ENCODE measurements around the gene SETD7. TPM values are rescaled to one million over a fixed set of nuclear protein-coding genes. Genes with fewer than 3 reads are reported as not detected.

Gene SETD7
- total RNA-seq, 3 donors from 2014 or later = 10.2 to 68.4 (median 24.8) TPM

DNA sequence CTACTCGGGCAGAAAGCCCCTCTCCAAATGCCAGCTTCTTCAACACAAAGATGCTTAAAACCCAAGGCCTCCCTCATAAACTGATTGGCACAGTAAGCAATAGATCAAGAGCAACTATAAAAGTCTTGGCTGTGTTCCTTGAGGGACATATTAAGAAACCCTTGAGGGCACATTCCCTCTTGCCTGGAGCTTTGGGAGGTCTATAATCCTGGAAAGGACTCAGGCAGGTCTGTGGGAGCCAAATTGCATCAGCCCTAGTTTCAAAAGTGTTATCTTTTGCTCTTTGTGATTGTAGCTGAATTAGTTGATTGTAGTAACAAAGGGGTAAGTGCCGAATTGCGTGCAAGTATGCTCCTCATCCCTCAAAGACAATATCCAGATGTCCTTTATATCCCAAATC lies 18.6 kb upstream of the SETD7 start:
- TF ChIP-seq, protein P1, sequence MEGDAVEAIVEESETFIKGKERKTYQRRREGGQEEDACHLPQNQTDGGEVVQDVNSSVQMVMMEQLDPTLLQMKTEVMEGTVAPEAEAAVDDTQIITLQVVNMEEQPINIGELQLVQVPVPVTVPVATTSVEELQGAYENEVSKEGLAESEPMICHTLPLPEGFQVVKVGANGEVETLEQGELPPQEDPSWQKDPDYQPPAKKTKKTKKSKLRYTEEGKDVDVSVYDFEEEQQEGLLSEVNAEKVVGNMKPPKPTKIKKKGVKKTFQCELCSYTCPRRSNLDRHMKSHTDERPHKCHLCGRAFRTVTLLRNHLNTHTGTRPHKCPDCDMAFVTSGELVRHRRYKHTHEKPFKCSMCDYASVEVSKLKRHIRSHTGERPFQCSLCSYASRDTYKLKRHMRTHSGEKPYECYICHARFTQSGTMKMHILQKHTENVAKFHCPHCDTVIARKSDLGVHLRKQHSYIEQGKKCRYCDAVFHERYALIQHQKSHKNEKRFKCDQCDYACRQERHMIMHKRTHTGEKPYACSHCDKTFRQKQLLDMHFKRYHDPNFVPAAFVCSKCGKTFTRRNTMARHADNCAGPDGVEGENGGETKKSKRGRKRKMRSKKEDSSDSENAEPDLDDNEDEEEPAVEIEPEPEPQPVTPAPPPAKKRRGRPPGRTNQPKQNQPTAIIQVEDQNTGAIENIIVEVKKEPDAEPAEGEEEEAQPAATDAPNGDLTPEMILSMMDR (IDR thresholded peaks at IDR 0.05) = no peak
- no peak for DNase-seq
- no peaks in the 10 kb centered on the region for H3K4me1 ChIP-seq (ENCODE audit: low read depth)
- H3K9me3 ChIP-seq = no peaks in the 10 kb centered on the region
- intact Hi-C loops (cut with DNase I, micrococcal nuclease) = no loop called here
- no peak overlapping the region for H3K4me3 ChIP-seq
- H3K36me3 ChIP-seq (ENCODE audit: low read depth) = no peaks in the 10 kb centered on the region
- no peak for ATAC-seq

DNA sequence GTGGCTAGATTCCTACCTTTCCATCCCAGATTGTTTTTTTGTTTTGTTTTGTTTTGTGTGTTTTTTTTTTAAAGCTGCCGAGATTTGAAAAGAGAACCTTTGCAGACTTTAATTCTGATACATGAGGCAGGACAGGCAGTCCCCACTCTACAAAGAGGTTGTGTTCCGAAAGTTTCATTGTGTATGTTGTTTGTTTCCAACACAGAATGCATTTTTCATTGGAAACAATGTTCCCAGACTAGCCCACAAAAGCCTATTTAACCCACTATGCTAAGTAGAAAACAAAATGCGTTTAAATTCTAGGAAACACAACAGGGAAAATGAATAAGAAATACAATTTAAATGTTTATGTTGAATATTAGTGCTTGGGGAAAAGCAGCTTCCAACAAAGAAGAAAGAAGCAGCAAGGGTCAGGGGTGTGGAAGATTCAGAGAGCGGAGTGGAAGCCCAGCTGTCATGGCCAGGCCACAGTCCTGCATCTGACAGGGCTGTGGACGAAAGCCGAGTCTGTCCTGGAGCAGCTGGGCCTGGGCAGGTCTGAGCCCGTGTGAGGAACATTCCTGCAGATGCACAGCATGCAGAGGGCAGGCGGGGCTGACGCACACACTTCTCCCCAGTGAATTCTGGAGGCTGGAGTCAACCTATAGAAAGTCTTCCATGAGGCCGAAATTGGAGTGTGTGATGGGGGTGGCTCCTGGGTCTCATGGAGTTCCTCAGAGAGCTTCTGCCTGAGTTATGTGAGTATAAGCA lies 12.4 kb upstream of the SETD7 start:
- Histone ChIP-seq H3K36me3 (ENCODE audit: low read depth) (no peaks in the 10 kb centered on the region), H3K9me3 (no peaks in the 10 kb centered on the region), H3K4me1 (ENCODE audit: low read depth) (no peaks in the 10 kb centered on the region), H3K4me3 (no peak overlapping the region)
- ATAC-seq (no peak), DNase-seq (no peak)
- TF ChIP-seq, protein P1 (IDR thresholded peaks at IDR 0.05) = no peak
- intact Hi-C loops (cut with DNase I, micrococcal nuclease) = no loop called here

DNA sequence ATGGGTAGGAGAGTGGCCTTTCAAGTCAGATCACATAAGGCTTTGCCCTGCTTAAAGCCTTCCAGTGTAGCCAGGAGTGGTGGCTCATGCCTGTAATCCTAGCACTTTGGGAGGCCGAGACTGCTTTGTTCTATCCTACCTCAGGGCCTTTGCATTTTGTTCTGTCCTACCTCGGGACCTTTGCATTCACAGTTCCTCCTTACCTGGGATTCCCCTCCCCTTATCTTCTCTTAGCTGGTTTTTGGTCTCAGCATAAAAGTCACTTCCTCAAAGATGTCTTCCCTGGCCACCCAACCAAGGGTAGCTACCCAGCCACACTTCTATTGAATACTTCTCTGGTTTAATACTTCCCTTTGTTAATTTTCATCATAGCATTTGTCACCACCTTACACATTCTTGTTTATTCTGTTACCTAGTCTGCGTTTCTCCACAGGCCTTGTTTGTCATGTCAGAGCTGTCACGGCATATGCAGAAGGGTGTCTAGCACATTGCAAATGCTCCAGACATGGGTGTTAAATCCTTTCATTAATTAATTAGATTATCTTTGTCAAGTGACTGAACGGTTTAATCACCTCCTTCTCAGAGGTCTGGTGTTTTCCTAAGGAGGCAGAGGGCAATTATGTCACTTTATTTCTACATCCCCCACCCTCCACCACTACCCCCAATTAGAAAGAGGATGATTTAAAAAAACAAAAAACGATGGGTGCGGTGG lies 11.3 kb upstream of the SETD7 start:
- intact Hi-C loops (cut with DNase I, micrococcal nuclease) = no loop called here
- H3K4me1 ChIP-seq (ENCODE audit: low read depth) = no peaks in the 10 kb centered on the region
- H3K9me3 ChIP-seq = no peaks in the 10 kb centered on the region
- no peak for DNase-seq
- TF ChIP-seq, protein P1 (IDR thresholded peaks at IDR 0.05) = no peak
- no peak overlapping the region for H3K4me3 ChIP-seq
- no peak for ATAC-seq
- H3K36me3 ChIP-seq (ENCODE audit: low read depth) = no peaks in the 10 kb centered on the region

DNA sequence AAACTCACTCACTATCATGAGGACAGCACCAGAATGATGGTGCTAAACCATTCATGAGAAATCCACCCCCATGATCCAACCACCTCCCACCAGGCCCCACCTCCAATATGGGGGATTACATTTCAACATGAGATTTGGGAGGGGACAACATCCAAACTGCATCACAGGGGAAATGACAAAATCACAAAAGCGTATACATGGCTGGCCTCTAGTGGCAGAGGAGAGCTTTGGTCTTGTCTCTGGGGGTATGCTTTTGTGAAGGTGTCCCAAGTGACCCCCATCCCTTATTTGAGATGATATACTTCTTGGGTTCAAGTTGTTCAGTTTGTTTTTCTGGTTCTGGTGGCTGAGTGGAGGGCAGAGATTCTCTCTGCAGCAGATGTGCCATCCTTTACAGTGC lies 8.5 kb upstream of the SETD7 start:
- intact Hi-C loops (cut with DNase I, micrococcal nuclease) = no loop called here
- no peaks in the 10 kb centered on the region for H3K4me1 ChIP-seq (ENCODE audit: low read depth)
- H3K4me3 ChIP-seq = no peak overlapping the region
- TF ChIP-seq, protein P1 (IDR thresholded peaks at IDR 0.05) = no peak
- DNase-seq (no peak), ATAC-seq (no peak)
- no peaks in the 10 kb centered on the region for H3K36me3 ChIP-seq (ENCODE audit: low read depth)
- no peaks in the 10 kb centered on the region for H3K9me3 ChIP-seq

DNA sequence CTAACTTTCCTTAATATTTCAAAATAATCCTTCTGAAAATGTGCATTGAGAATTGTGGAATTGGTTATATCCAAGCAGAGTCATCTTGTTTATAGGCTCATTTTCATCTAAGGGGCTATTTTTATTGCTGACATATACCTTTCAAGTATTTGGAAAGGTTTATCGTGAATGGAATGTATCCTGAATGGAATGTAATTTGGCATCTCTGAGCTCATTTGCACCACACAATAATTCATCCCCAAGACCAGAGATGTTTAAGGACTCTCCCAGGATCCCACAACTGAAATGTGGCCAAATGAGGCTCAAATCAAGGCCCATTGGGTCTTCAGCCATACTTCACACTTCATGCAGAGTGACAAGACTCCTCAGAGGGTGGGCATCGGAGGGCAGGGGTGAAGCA lies 7.5 kb upstream of the SETD7 start:
- H3K4me3 ChIP-seq = no peak overlapping the region
- no peak for ATAC-seq
- TF ChIP-seq, protein P1 (IDR thresholded peaks at IDR 0.05) = no peak
- intact Hi-C loops (cut with DNase I, micrococcal nuclease) = no loop called here
- DNase-seq = no peak
- no peaks in the 10 kb centered on the region for H3K36me3 ChIP-seq (ENCODE audit: low read depth)
- H3K4me1 ChIP-seq (ENCODE audit: low read depth) = no peaks in the 10 kb centered on the region
- no peaks in the 10 kb centered on the region for H3K9me3 ChIP-seq
